K562 (cell line): ENCODE data around the gene RUFY2. TPM values are rescaled to one million over a fixed set of nuclear protein-coding genes. Genes with fewer than 3 reads are reported as not detected.
A peak's percentile ranks its signal among the peaks of the same experiment; 100 is the strongest.

Experiments
- CSDE1 ChIP-seq, 2 experiments: fragments of 450-650 bp; IDR thresholded peaks; 2 replicates each; pipeline ENCODE4 v1.6.1; 2016; ENCODE audit warnings: mild to moderate bottlenecking in 1 of 2
- DPF2 ChIP-seq: fragments of 450-650 bp; IDR thresholded peaks from 2 replicates; pipeline ENCODE4 v1.6.1; 2016
- ETS1 ChIP-seq: conservative IDR thresholded peaks from 2 replicates; pipeline ENCODE4 v1.6.1; 2011; ENCODE audit warnings: low read depth, mild to moderate bottlenecking, low read length; ENCODE audit not compliant: control insufficient read depth
- FOXJ3 ChIP-seq: sonication (generic); formaldehyde crosslinking; IDR thresholded peaks from 2 replicates; pipeline ENCODE4 v1.4.0; 2020; ENCODE audit warnings: mild to moderate bottlenecking, missing genetic modification reagents
- GABPB2 ChIP-seq: fragments of 250-450 bp; sonication (Bioruptor Pico); conservative IDR thresholded peaks from 2 replicates; pipeline ENCODE4 v1.5.1; 2021; ENCODE audit warnings: mild to moderate bottlenecking
- LEF1 ChIP-seq: fragments of 450-650 bp; IDR thresholded peaks from 2 replicates; pipeline ENCODE4 v1.6.1; 2016; ENCODE audit warnings: mild to moderate bottlenecking
- MTA1 ChIP-seq: fragments of 450-650 bp; IDR thresholded peaks from 2 replicates; pipeline ENCODE4 v1.6.1; 2017; ENCODE audit warnings: borderline replicate concordance
- NFE2 ChIP-seq: IDR thresholded peaks from 2 replicates; pipeline ENCODE4 v1.6.1; 2014; ENCODE audit warnings: antibody characterized with exemption, low read depth
- POLR2AphosphoS2 ChIP-seq: IDR thresholded peaks from 2 replicates; pipeline ENCODE4 v1.6.1; 2012; ENCODE audit warnings: low read length, improper control_type of control experiment
- RNF219 ChIP-seq: fragments of 250-450 bp; sonication (Bioruptor Pico); IDR thresholded peaks from 2 replicates; pipeline ENCODE4 v1.5.0; 2022; ENCODE audit warnings: mild to moderate bottlenecking
- SMARCE1 ChIP-seq: fragments of 450-650 bp; IDR thresholded peaks from 2 replicates; pipeline ENCODE4 v1.7.1; 2016; ENCODE audit warnings: mild to moderate bottlenecking
- SNAPC5 ChIP-seq: fragments of 250-450 bp; sonication (Bioruptor Pico); IDR thresholded peaks from 2 replicates; pipeline ENCODE4 v1.8.0; 2021; ENCODE audit warnings: moderate library complexity, mild to moderate bottlenecking, inconsistent platforms
- SP1 ChIP-seq: sonication (generic); formaldehyde crosslinking; IDR thresholded peaks from 2 replicates; pipeline ENCODE4 v1.8.1; 2022; ENCODE audit warnings: mild to moderate bottlenecking, missing genetic modification reagents
- ZBTB1 ChIP-seq: sonication (generic); formaldehyde crosslinking; IDR thresholded peaks from 2 replicates; pipeline ENCODE4 v1.8.1; 2023; ENCODE audit warnings: missing genetic modification reagents, low read depth, mild to moderate bottlenecking, borderline replicate concordance
- ZNF395 ChIP-seq: fragments of 200-800 bp; sonication (Bioruptor generic); IDR thresholded peaks from 2 replicates; pipeline ENCODE4 v1.6.1; 2017; ENCODE audit warnings: missing genetic modification characterization, missing compliant biosample characterization
- ZNF644 ChIP-seq: fragments of 200-800 bp; sonication (Bioruptor generic); IDR thresholded peaks from 2 replicates; pipeline ENCODE4 v1.6.1; 2016; ENCODE audit warnings: low read depth, missing genetic modification characterization, missing compliant biosample characterization
- ZNF717 ChIP-seq: fragments of 250-450 bp; sonication (Bioruptor Pico); IDR thresholded peaks from 2 replicates; pipeline ENCODE4 v1.5.0; 2021
- ZNF79 ChIP-seq: fragments of 250-450 bp; sonication (Bioruptor Pico); IDR thresholded peaks from 2 replicates; pipeline ENCODE4 v1.4.0; 2020; ENCODE audit warnings: low read depth, mild to moderate bottlenecking, moderate library complexity
- ZSCAN29 ChIP-seq: fragments of 450-650 bp; IDR thresholded peaks from 2 replicates; pipeline ENCODE4 v1.6.1; 2017
- ZSCAN32 ChIP-seq: fragments of 450-650 bp; formaldehyde crosslinking; IDR thresholded peaks from 2 replicates; pipeline ENCODE4 v1.4.0; 2020; ENCODE audit warnings: mild to moderate bottlenecking, moderate library complexity
- polyA plus RNA-seq, 8 experiments: library from polyadenylated mRNA; depleted of rRNA in 4 of 8; stranded (reverse) in 5 of 8; unstranded in 3 of 8; fragments of >200 nt; fragmentation: Nextera tagmentation in 2 of 8; fragmentation: Illumina TruSeq in 1 of 8; extraction: Ambion mirVana in 2 of 8; extraction: Trizol in 1 of 8; gene quantifications; 2 replicates each; pipeline versions ENCODE4 v1.2.1 to v1.2.3, GENCODE V29; 2011 to 2014; ENCODE audit warnings: inconsistent platforms in 1 of 8, missing spikeins in 1 of 8
- total RNA-seq, 7 experiments: library from RNA; depleted of rRNA in 6 of 7; stranded (reverse); fragments of >200 nt in 6 of 7; fragmentation: Illumina TruSeq in 2 of 7; extraction: Trizol in 2 of 7; gene quantifications; 2 replicates each; pipeline versions ENCODE4 v1.2.1 to v1.2.3, GENCODE V29; 2011 to 2021; ENCODE audit warnings: low replicate concordance in 1 of 7
- TF ChIP-seq, protein P1 (sequence below): fragments of 450-650 bp; IDR thresholded peaks from 2 replicates; pipeline ENCODE4 v1.6.1; 2016
- TF ChIP-seq, protein P2 (sequence below): fragments of 450-650 bp; IDR thresholded peaks from 2 replicates; pipeline ENCODE4 v1.6.1; 2016; ENCODE audit warnings: low read depth, mild to moderate bottlenecking, moderate library complexity

RUFY2 gene
- total and polyA plus RNA-seq, 9 of the 15 experiments (the other 6 are each of a cell fraction or from before 2014, with no cell fraction given) = 3.7 to 20.1 (median 12.6) TPM

GRCh38 chr10:68332259-68333057 lies 74.6 kb downstream of the RUFY2 start, which contains the start of gene PBLD (continued):
- TF ChIP-seq, protein P1, sequence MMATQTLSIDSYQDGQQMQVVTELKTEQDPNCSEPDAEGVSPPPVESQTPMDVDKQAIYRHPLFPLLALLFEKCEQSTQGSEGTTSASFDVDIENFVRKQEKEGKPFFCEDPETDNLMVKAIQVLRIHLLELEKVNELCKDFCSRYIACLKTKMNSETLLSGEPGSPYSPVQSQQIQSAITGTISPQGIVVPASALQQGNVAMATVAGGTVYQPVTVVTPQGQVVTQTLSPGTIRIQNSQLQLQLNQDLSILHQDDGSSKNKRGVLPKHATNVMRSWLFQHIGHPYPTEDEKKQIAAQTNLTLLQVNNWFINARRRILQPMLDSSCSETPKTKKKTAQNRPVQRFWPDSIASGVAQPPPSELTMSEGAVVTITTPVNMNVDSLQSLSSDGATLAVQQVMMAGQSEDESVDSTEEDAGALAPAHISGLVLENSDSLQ = no peak
- peak; percentile 3; the same call in 1 of the 2 replicates for TF ChIP-seq ZBTB1 (CRISPR knock-in tag)
- no peak for TF ChIP-seq ZNF79 (CRISPR knock-in tag)
- peak; percentile 37; the same call in 1 of the 2 replicates for TF ChIP-seq SP1 (CRISPR knock-in tag)
- TF ChIP-seq, protein P2, sequence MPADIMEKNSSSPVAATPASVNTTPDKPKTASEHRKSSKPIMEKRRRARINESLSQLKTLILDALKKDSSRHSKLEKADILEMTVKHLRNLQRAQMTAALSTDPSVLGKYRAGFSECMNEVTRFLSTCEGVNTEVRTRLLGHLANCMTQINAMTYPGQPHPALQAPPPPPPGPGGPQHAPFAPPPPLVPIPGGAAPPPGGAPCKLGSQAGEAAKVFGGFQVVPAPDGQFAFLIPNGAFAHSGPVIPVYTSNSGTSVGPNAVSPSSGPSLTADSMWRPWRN = 0 out of 2 replicates have a peak, but pooled peaks have one; percentile 24
- peak; percentile 73 for TF ChIP-seq ZSCAN29
- peak; percentile 7; the same call in 1 of the 2 replicates for TF ChIP-seq POLR2AphosphoS2
- no peak for TF ChIP-seq FOXJ3 (CRISPR knock-in tag)
- TF ChIP-seq SNAPC5 = no peak
- peak in 1 of 2 experiments; percentile 63; a peak in 2 of 4 replicates for TF ChIP-seq CSDE1 (IDR thresholded peaks at IDR 0.05)
- TF ChIP-seq DPF2 = peak; percentile 62
- TF ChIP-seq ETS1 = no peak
- TF ChIP-seq NFE2 = no peak
- 0 out of 2 replicates have a peak, but pooled peaks have one; percentile 10 for TF ChIP-seq ZNF644 (tag)
- peak; percentile 77 for TF ChIP-seq ZNF395 (CRISPR knock-in tag)
- no peak for TF ChIP-seq MTA1
- TF ChIP-seq SMARCE1 = peak; percentile 71
- no peak for TF ChIP-seq RNF219 (CRISPR knock-in tag)
- TF ChIP-seq ZNF717 (CRISPR knock-in tag) = 0 out of 2 replicates have a peak, but pooled peaks have one; percentile 52
- peak; percentile 59 for TF ChIP-seq ZSCAN32 (CRISPR knock-in tag)
- peak; percentile 60; the same call in 1 of the 2 replicates for TF ChIP-seq GABPB2 (CRISPR knock-in tag)
- peak; percentile 3; the same call in 1 of the 2 replicates for TF ChIP-seq LEF1
